CMK (cell line): ENCODE results near the gene MICALL2.

Source experiments
- DNase-seq: peaks from one replicate; pipeline ENCODE4 v3.0.0-alpha.2; 2010; ENCODE audit warnings: low read depth

The MICALL2 gene

DNA sequence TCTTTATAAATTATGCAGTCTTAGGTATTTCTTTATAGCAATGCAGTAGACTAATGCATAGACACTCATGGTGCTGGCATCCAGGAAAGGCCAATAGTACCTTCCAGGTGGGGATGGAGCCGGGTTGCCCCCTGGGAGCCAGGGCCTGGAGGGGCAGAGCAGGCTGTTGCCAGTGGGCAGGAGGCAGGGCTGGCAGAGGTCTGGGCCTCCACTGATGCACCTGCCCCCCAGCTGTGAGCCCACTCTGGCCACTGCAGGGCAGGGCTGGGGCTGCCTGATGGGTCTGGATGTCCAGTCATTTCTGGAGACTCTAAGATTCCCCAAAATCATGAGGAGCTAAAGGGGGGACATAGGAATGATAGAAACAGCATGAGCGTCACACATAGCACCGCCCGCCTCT lies 66.7 kb downstream of the MICALL2 start:
- DNase-seq: no peak

DNA sequence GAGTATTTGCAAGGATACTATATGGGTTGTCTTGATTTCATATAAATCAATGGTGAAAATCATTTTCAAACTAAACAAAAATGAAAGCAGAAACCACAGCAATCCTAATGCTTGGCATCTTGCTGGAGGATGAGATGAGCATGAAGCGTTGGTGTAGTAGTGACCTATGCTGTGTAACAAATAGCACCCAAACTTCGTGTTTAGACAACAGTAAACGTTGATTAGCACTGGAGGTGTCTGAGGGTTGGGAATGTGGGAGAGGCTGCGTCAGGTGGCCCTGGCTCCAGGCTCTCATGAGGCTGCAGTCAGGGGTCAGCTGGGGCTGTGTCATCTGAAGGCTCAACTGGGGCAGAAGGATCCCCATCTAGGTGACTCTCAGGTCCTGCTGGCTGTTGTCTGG lies 67.8 kb downstream of the MICALL2 start:
- no peak for DNase-seq

DNA sequence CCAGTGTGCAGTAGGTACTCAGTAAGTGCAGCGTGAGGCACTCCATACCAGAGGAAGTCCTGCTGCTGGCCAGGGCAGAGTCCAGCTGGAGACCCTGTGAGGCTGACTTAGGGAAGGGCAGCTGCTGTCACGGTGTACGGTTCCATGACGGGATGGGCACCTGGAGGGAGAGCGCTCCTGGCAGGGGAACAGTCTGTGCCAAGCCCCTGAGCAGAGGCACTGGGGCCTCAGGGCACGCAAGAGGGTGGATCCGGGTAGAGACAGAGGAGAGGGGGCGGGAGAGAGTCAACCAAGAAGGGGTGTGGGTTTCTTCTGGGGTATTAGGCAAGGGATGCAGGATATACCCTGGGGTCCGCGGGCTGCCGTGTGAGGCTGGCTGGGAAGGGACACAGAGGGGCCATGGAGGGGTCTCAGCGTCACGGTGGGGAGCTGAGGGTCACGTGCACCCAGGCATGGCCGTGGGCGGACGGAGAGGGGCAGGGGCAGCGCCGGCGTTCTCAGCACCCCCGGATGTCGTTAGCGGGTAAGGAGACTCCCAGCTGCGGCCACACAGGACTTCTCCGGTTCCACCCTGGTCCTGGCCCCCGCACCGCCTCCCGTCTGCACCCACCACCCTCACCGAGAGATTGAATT lies 70.5 kb downstream of the MICALL2 start:
- DNase-seq: no peak

DNA sequence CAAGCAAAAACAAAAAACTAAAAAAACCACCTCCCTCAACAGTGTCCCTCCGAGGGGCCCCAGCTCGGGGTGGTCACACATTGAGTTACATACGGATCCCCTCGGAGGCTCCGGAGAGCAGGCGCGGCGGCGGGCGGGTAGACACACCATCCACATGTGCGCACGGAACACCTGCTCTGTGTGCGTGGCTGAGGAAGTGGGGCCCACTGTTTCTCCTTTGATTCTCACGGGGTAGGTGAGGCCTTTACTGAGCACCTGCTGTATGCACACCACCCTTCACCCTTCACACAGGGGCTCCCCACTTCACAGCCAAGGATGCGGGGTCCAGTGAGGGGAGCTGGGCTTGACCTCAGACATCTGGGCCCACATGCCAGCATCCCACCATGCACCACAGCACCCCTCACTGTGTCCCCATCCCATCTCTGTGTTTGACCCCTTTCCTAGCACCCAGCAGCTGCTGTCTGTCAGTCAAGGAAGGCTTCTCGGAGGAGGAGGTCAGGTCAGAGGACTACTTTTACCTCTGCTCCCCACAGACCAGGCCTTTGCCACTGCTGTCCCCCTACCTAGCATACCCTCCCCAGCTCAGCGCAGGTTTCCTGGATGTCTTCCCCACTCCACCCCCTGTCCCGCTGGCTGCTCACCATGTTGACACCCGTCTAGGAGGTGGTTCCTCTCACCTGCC lies 71.1 kb downstream of the MICALL2 start:
- DNase-seq: no peak

GRCh38 chr7:1387261-1387660 lies 72.0 kb downstream of the MICALL2 start:
- DNase-seq: no peak

DNA sequence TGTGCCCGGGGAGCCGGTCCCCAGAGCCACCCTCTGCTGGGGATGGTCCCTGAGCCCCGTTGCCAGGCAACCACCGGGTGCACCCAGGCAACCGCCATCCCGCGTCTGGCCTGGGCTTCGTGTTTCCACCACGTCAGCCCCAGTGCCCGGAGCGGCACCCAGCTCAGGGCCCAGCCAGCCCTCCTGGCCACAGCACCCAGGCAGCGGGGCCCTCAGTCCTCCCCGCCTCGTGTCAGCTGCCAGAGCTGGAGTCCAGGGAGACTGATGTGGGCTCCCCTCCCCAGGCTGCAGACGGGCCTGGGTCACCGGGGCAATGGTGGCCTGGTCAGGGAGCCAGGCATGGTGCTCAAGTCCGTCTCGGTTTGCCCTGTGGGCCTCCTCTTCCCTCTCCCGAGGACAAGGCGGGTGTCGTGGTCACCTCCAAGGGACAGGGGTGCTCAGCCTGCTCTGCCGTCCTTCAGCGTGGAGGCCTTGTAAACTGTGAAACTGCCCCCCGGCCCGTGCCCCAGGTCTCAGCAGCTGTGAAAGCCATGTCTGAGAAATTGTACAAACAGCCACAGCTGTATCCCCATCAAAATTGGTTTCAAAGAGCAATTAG lies 72.5 kb downstream of the MICALL2 start:
- DNase-seq: no peak

GRCh38 chr7:1385809-1386622 lies 73.3 kb downstream of the MICALL2 start:
- no peak for DNase-seq

DNA sequence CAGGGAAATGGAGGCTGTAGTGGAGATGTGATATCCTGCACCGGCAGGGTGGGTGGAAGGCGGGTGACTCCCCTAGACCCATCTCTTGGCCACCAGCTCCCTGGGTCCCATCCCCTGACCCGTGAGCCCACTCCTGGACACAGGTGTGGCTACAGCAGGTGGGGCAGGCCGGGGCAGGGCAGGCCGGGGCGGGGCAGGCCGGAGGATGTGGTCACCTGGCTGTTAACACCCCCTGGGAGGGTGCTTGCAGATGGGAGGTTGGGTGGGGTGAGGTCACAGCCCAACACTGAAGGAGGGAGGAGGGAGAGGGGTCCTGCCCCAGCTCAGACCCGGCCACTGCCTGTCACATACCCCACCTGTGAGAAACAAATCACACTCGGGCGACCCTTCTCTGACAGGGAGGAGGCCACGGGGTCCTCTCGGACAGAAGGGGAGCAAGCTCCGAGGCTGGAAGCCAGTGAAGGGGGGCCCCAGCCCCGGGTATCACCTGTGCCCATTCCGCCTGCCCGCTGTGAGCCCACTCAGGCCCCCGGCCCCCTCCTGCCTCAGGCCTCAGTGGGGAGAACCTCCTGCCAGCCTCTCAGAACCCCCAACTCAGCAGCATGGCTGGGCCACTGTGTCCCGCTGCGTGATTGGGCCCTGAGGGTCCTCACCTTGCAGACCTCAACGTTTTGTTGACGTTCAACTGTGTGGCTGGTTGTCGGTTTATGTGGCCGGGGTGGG lies 74.0 kb downstream of the MICALL2 start:
- no peak for DNase-seq
